SK-N-MC (cell line): ENCODE results near the gene VMP1.
A peak's percentile ranks its signal among the peaks of the same experiment; 100 is the strongest.

Experiments
- EZH2 ChIP-seq: fragments of 200-600 bp; sonication (generic); IDR thresholded peaks from one replicate; pipeline ENCODE4 v1.6.1; 2017; ENCODE audit warnings: antibody characterized with exemption
- POLR2AphosphoS5 ChIP-seq: IDR thresholded peaks from 2 replicates; pipeline ENCODE4 v1.6.1; 2012; ENCODE audit warnings: mild to moderate bottlenecking, low read depth, low read length, borderline replicate concordance

DNA sequence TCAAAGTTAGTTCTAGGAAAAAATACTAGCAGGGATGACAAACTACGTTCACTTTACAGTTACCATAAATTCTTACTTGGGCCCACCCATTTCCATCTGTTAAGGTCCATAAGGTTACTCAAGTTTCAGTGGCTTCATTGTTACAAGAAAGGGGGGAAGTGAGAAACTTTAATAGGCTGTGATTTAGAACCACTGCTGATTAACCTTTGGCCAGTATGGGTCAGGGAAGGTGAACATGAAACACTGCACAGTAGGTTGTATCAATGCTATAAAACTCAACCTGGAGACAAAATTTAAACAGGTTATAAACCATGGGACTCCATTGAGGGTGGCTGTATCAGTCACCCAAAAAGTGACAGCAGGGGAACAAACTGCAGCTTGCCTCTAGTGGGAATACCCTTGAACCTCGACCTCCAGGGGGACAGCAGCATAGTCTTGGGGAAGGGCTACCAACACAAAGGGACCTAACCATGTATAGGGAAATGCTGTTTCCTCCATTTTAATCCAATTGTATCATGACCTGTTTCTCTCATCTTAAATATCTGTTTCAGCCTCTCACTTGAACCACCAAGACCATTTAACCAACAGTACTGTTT is 10.7 kb upstream of the VMP1 start:
- TF ChIP-seq EZH2 (no peak), POLR2AphosphoS5 (peak; percentile 32; the same call in 1 of the 2 replicates)
